Measurements from ENCODE around the gene NOL4L.

Gene NOL4L

DNA sequence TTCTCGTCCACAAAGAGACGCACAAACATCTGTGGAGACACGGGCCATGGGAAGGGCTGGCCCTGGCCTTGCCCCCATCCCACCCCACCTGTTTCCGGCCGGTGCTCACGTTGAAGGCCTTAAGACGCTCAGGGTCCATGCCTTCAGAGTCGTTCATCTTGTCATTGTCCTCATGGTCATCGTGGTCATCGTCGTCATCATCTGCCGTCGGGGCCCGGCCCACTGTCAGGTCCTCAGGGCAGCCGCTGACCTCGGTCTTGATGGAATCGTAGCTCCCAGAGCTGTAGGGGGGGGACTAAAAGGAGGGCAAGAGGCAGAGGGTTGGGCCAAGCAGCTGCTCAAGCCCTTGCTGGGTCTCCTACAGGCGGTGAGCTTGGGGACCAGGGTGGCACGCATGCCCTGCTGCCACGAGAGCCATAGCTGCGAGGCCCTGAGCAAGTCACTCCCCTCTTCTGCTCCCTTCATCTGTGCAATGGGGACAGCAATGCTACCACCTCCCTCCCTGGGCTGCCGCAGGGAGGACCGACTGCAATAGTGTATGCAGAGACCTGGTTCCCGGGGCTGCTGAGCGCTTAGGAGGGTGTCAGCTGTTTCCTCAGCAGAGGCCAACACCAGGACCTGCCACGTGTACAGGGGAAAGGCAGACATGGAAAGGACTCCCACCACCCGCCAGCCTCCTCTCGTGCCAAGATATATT, 131.5 kb downstream of the NOL4L start:
- TF ChIP-seq ZNF565 (CRISPR knock-in tag; conservative IDR thresholded peaks at IDR 0.05; ENCODE audit: low read depth): no peak
- TF ChIP-seq SNAI2 (CRISPR knock-in tag; IDR thresholded peaks at IDR 0.05): no peak
- no peak for TF ChIP-seq ZFP3 (CRISPR knock-in tag; IDR thresholded peaks at IDR 0.05)
- no peak for TF ChIP-seq ZNF8 (CRISPR knock-in tag; IDR thresholded peaks at IDR 0.05)
- no peak for TF ChIP-seq ZFP30 (CRISPR knock-in tag; IDR thresholded peaks at IDR 0.05)
- TF ChIP-seq ISL1 (CRISPR knock-in tag; IDR thresholded peaks at IDR 0.05): no peak
- TF ChIP-seq ZC3H10 (CRISPR knock-in tag; IDR thresholded peaks at IDR 0.05): no peak
- no peak for TF ChIP-seq BACH2 (CRISPR knock-in tag; IDR thresholded peaks at IDR 0.05; ENCODE audit: borderline replicate concordance)
- TF ChIP-seq, protein P1, sequence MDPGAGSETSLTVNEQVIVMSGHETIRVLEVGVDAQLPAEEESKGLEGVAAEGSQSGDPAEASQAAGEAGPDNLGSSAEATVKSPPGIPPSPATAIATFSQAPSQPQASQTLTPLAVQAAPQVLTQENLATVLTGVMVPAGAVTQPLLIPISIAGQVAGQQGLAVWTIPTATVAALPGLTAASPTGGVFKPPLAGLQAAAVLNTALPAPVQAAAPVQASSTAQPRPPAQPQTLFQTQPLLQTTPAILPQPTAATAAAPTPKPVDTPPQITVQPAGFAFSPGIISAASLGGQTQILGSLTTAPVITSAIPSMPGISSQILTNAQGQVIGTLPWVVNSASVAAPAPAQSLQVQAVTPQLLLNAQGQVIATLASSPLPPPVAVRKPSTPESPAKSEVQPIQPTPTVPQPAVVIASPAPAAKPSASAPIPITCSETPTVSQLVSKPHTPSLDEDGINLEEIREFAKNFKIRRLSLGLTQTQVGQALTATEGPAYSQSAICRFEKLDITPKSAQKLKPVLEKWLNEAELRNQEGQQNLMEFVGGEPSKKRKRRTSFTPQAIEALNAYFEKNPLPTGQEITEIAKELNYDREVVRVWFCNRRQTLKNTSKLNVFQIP (CRISPR knock-in tag; IDR thresholded peaks at IDR 0.05; ENCODE audit: borderline replicate concordance, low read depth): no peak
- no peak for TF ChIP-seq OSR1 (CRISPR knock-in tag; IDR thresholded peaks at IDR 0.05)
- no peak for ATAC-seq

DNA sequence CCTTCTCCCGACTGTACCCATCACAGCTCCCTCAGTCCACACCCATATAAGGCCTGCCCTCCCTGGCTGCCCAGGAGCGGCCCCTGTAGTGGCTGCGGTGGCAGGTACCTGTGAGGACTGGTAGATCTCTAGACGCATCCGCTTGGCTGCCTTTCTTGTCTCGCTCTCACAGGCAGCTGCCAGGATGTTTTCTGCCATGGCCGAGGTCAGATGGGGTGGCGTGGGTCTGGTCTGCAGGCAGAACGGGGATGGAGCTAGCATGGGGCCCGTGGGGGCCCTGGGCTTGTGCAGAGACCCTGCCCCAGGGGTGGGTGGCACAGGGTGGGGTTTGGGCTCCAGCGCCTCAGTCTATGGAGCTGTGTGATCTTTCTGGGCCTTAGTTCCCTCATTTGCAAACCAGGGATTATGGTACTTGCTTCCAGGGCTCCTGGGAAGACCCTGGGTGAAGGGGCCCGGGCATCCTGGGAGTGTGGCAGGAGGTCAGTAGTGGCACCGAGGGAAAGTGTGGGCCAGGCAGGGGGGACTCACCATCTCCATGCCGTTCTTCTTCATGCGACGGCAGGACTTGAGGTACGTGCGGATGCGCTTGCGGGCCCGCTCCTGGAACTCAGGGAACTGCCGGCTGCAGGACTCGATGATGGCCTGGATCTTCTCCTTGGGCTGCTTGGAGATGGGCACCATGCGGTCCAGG, 132.2 kb downstream of the NOL4L start:
- no peak for ATAC-seq
- TF ChIP-seq ZFP30 (CRISPR knock-in tag; IDR thresholded peaks at IDR 0.05): no peak
- no peak for TF ChIP-seq ZC3H10 (CRISPR knock-in tag; IDR thresholded peaks at IDR 0.05)
- no peak for TF ChIP-seq ARNTL (CRISPR knock-in tag; IDR thresholded peaks at IDR 0.05; ENCODE audit: borderline replicate concordance, low read depth)
- TF ChIP-seq TCF4 (CRISPR knock-in tag; IDR thresholded peaks at IDR 0.05; ENCODE audit: borderline replicate concordance): no peak
- no peak for TF ChIP-seq ZNF8 (CRISPR knock-in tag; IDR thresholded peaks at IDR 0.05)
- TF ChIP-seq, protein P1 (CRISPR knock-in tag; IDR thresholded peaks at IDR 0.05; ENCODE audit: borderline replicate concordance, low read depth): no peak
- no peak for TF ChIP-seq ISL1 (CRISPR knock-in tag; IDR thresholded peaks at IDR 0.05)
- TF ChIP-seq, protein P2, sequence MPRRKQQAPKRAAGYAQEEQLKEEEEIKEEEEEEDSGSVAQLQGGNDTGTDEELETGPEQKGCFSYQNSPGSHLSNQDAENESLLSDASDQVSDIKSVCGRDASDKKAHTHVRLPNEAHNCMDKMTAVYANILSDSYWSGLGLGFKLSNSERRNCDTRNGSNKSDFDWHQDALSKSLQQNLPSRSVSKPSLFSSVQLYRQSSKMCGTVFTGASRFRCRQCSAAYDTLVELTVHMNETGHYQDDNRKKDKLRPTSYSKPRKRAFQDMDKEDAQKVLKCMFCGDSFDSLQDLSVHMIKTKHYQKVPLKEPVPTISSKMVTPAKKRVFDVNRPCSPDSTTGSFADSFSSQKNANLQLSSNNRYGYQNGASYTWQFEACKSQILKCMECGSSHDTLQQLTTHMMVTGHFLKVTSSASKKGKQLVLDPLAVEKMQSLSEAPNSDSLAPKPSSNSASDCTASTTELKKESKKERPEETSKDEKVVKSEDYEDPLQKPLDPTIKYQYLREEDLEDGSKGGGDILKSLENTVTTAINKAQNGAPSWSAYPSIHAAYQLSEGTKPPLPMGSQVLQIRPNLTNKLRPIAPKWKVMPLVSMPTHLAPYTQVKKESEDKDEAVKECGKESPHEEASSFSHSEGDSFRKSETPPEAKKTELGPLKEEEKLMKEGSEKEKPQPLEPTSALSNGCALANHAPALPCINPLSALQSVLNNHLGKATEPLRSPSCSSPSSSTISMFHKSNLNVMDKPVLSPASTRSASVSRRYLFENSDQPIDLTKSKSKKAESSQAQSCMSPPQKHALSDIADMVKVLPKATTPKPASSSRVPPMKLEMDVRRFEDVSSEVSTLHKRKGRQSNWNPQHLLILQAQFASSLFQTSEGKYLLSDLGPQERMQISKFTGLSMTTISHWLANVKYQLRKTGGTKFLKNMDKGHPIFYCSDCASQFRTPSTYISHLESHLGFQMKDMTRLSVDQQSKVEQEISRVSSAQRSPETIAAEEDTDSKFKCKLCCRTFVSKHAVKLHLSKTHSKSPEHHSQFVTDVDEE (CRISPR knock-in tag; IDR thresholded peaks at IDR 0.05): no peak
- TF ChIP-seq TOX (CRISPR knock-in tag; IDR thresholded peaks at IDR 0.05; ENCODE audit: borderline replicate concordance): no peak
- TF ChIP-seq ZFP3 (CRISPR knock-in tag; IDR thresholded peaks at IDR 0.05): no peak
- TF ChIP-seq ESRRG (CRISPR knock-in tag; IDR thresholded peaks at IDR 0.05): no peak
- no peak for TF ChIP-seq RARB (CRISPR knock-in tag; IDR thresholded peaks at IDR 0.05)
- TF ChIP-seq OSR1 (CRISPR knock-in tag; IDR thresholded peaks at IDR 0.05): no peak
- TF ChIP-seq PPARA (CRISPR knock-in tag; IDR thresholded peaks at IDR 0.05; ENCODE audit: borderline replicate concordance): no peak
- TF ChIP-seq, protein P3, sequence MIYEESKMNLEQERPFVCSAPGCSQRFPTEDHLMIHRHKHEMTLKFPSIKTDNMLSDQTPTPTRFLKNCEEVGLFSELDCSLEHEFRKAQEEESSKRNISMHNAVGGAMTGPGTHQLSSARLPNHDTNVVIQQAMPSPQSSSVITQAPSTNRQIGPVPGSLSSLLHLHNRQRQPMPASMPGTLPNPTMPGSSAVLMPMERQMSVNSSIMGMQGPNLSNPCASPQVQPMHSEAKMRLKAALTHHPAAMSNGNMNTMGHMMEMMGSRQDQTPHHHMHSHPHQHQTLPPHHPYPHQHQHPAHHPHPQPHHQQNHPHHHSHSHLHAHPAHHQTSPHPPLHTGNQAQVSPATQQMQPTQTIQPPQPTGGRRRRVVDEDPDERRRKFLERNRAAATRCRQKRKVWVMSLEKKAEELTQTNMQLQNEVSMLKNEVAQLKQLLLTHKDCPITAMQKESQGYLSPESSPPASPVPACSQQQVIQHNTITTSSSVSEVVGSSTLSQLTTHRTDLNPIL (CRISPR knock-in tag; IDR thresholded peaks at IDR 0.05; ENCODE audit: low read depth): no peak

DNA sequence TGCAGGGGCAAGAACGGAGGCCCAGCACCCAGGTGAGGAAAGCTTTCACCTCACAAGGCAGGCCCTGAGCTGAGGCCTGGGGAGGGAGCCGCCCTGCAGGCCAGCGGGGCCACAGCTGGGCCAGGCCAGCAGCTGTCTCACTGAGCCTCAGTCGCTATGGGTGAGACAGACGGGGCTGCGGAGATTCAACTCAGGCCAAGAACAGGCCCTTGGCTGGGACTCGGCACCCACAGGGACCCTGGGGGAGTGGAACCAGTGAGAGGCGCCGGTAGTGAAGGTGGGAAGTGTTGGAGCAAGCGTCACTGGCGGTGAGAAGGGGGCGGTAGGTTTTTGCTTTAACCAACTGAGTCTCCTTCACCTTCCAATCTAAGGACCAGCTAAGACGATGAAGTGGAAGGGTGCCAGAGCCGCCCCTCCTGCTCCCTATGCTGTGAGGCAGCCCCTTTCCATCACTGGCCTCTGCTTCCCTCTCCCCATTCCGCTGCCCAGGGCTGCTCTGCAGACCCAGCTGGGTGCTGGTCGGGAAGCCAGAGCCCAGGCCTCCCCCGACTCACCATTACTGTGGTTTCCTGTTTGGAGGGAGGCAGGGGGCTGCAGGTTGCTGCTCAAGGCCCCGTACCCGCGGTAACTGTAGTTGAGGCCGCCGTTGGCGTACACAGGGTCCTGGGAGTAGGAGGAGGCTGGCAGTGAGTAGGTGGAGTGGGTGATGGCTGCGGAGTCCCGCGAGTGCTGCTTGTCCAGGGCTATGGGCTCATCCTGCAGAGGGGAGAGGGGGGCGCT, 133.3 kb downstream of the NOL4L start:
- no peak for ATAC-seq
- TF ChIP-seq ZNF8 (CRISPR knock-in tag; IDR thresholded peaks at IDR 0.05) (no peak), PPARA (CRISPR knock-in tag; IDR thresholded peaks at IDR 0.05; ENCODE audit: borderline replicate concordance) (no peak), ARNTL (CRISPR knock-in tag; IDR thresholded peaks at IDR 0.05; ENCODE audit: borderline replicate concordance, low read depth) (no peak), SNAI2 (CRISPR knock-in tag; IDR thresholded peaks at IDR 0.05) (no peak), ZFP3 (CRISPR knock-in tag; IDR thresholded peaks at IDR 0.05) (no peak)
- TF ChIP-seq, protein P3 (CRISPR knock-in tag; IDR thresholded peaks at IDR 0.05; ENCODE audit: low read depth): no peak
- TF ChIP-seq, protein P2 (CRISPR knock-in tag; IDR thresholded peaks at IDR 0.05): no peak
- TF ChIP-seq, protein P4, sequence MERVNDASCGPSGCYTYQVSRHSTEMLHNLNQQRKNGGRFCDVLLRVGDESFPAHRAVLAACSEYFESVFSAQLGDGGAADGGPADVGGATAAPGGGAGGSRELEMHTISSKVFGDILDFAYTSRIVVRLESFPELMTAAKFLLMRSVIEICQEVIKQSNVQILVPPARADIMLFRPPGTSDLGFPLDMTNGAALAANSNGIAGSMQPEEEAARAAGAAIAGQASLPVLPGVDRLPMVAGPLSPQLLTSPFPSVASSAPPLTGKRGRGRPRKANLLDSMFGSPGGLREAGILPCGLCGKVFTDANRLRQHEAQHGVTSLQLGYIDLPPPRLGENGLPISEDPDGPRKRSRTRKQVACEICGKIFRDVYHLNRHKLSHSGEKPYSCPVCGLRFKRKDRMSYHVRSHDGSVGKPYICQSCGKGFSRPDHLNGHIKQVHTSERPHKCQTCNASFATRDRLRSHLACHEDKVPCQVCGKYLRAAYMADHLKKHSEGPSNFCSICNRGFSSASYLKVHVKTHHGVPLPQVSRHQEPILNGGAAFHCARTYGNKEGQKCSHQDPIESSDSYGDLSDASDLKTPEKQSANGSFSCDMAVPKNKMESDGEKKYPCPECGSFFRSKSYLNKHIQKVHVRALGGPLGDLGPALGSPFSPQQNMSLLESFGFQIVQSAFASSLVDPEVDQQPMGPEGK (CRISPR knock-in tag; IDR thresholded peaks at IDR 0.05; ENCODE audit: borderline replicate concordance): no peak

Measured in SK-N-SH treated with all-trans-retinoic acid at 6 μM for 48 hours (cell line).